ENCODE data around the gene MXI1. TPM values are rescaled to one million over a fixed set of nuclear protein-coding genes. Genes with fewer than 3 reads are reported as not detected.

Gene MXI1
- total RNA-seq, 1 experiment from 2014 or later, result 12.1 TPM

DNA sequence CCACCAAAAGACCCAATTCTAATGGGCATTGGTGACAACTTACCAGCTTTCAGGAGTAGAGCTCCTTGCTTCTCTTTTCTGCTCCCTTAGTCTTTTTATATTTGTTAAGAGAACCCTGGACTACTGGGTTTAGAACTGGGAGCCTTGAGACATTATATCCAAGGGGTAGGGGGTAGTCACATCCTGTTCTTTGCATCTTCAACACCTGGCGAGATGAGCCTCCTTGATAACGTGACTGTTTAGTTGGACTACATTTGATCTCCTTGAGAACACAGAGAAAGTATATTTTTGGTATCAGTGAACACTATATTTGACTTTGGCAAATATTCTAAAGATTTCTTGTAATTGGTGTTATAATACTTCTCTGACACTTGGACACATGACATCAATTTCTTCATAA lies 106.3 kb downstream of the MXI1 start:
- BruUV-seq (replicated peaks), result no TSS peak
- H3K4me3 ChIP-seq (ENCODE audit: low read depth in 2 of 2, low read length in 2 of 2), result no peak overlapping the region
- no peaks in the 10 kb centered on the region for H3K4me1 ChIP-seq (ENCODE audit: control insufficient read depth, insufficient read depth, low read length)
- H3K27me3 ChIP-seq (ENCODE audit: control insufficient read depth, insufficient read depth, low read length), result no peaks in the 10 kb centered on the region
- ATAC-seq (no peak), DNase-seq (ENCODE audit: low read depth, low spot score) (no peak)
- H3K27ac ChIP-seq (ENCODE audit: low read length), result no peak overlapping the region
- POLR2A ChIA-PET, result no interaction called here
- no peaks in the 10 kb centered on the region for H3K9me3 ChIP-seq (ENCODE audit: control insufficient read depth, insufficient read depth, low read depth, low read length)
- intact Hi-C loops (cut with micrococcal nuclease; ENCODE audit: unreplicated experiment), result no loop called here
- in situ Hi-C loops (cut with HindIII; ENCODE audit: low pct_unique_long_range_greater_than_20kb, low sequenced_read_pairs), result no loop called here
- no peak for TF ChIP-seq SIN3A (IDR thresholded peaks at IDR 0.05; ENCODE audit: borderline replicate concordance, insufficient read depth, low read depth, low read length)
- TF ChIP-seq TCF7L2 (IDR thresholded peaks at IDR 0.05; ENCODE audit: low read depth, low read length), result no peak
- TF ChIP-seq POLR2AphosphoS5 (IDR thresholded peaks at IDR 0.05; ENCODE audit: low read depth, low read length), result no peak
- TF ChIP-seq, protein P1, sequence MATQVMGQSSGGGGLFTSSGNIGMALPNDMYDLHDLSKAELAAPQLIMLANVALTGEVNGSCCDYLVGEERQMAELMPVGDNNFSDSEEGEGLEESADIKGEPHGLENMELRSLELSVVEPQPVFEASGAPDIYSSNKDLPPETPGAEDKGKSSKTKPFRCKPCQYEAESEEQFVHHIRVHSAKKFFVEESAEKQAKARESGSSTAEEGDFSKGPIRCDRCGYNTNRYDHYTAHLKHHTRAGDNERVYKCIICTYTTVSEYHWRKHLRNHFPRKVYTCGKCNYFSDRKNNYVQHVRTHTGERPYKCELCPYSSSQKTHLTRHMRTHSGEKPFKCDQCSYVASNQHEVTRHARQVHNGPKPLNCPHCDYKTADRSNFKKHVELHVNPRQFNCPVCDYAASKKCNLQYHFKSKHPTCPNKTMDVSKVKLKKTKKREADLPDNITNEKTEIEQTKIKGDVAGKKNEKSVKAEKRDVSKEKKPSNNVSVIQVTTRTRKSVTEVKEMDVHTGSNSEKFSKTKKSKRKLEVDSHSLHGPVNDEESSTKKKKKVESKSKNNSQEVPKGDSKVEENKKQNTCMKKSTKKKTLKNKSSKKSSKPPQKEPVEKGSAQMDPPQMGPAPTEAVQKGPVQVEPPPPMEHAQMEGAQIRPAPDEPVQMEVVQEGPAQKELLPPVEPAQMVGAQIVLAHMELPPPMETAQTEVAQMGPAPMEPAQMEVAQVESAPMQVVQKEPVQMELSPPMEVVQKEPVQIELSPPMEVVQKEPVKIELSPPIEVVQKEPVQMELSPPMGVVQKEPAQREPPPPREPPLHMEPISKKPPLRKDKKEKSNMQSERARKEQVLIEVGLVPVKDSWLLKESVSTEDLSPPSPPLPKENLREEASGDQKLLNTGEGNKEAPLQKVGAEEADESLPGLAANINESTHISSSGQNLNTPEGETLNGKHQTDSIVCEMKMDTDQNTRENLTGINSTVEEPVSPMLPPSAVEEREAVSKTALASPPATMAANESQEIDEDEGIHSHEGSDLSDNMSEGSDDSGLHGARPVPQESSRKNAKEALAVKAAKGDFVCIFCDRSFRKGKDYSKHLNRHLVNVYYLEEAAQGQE (IDR thresholded peaks at IDR 0.05; ENCODE audit: insufficient read depth in 1 of 2, low read depth in 2 of 2, low read length in 1 of 2), result no peak
- TF ChIP-seq, protein P2, sequence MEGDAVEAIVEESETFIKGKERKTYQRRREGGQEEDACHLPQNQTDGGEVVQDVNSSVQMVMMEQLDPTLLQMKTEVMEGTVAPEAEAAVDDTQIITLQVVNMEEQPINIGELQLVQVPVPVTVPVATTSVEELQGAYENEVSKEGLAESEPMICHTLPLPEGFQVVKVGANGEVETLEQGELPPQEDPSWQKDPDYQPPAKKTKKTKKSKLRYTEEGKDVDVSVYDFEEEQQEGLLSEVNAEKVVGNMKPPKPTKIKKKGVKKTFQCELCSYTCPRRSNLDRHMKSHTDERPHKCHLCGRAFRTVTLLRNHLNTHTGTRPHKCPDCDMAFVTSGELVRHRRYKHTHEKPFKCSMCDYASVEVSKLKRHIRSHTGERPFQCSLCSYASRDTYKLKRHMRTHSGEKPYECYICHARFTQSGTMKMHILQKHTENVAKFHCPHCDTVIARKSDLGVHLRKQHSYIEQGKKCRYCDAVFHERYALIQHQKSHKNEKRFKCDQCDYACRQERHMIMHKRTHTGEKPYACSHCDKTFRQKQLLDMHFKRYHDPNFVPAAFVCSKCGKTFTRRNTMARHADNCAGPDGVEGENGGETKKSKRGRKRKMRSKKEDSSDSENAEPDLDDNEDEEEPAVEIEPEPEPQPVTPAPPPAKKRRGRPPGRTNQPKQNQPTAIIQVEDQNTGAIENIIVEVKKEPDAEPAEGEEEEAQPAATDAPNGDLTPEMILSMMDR (IDR thresholded peaks at IDR 0.05), result no peak
- H3K36me3 ChIP-seq (ENCODE audit: control insufficient read depth, insufficient read depth, low read length), result no peaks in the 10 kb centered on the region
- CTCF ChIA-PET, result interaction anchor here (0.5 kb wide), 1 partner anchor 557 kb away, joined by 9 read pairs; no protein-coding TSS in a partner anchor

DNA sequence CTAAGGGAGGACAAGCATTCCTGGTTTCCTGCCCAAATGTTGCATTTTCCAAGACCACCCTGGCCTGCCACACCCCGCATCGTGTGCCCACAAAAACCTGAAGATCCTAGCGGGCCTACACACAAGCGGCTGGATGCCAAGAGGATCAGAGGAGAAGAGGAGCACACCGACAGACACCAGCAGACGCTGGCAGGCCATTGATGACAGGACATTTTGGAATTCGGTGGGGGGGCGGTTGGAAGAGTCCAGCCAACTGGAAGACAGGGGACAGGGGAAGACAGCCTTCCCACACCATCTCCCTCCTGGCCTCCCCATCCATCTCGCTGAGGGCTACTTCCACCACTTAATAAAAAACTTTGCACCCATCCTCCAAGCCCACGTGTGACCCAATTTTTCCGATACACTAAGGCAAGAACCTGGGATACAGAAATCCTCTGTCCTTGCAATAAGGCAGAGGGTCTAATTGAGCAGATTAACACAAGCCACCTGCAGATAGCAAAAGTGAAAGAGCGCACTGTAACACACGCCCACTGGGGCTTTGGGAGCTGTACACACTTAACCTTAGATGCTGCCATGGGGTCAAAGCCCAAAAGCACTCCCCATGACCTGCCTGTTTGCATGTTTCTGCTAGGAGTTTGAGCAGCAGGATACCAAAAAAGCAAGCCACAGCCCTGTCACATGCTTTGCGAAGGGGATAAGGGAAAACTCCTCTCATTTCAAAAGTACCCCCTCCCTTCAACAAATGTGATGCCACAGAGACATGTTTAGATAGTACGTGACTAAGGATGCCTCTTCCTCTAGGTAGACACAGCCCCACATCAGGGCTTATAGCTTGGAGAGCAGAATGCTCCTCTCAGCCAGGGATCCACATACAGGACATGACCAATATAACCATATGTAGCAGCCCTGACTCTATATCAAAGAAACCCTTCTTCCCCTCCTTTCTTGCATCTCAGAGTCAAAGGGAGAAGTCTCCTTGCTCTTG lies 110.8 kb downstream of the MXI1 start:
- DNase-seq (ENCODE audit: low read depth, low spot score), result no peak
- Histone ChIP-seq H3K9me3 (ENCODE audit: control insufficient read depth, insufficient read depth, low read depth, low read length) (peaks cover 7% of the 10 kb centered on the region; the same call in 1 of the 2 replicates), H3K36me3 (ENCODE audit: control insufficient read depth, insufficient read depth, low read length) (no peaks in the 10 kb centered on the region), H3K27me3 (ENCODE audit: control insufficient read depth, insufficient read depth, low read length) (no peaks in the 10 kb centered on the region), H3K27ac (ENCODE audit: low read length) (no peak overlapping the region), H3K4me3 (ENCODE audit: low read depth in 2 of 2, low read length in 2 of 2) (no peak overlapping the region), H3K4me1 (ENCODE audit: control insufficient read depth, insufficient read depth, low read length) (no peaks in the 10 kb centered on the region)
- POLR2A ChIA-PET, result no interaction called here
- intact Hi-C loops (cut with micrococcal nuclease; ENCODE audit: unreplicated experiment) (no loop called here), in situ Hi-C loops (cut with HindIII; ENCODE audit: low pct_unique_long_range_greater_than_20kb, low sequenced_read_pairs) (no loop called here)
- no TSS peak for BruUV-seq (replicated peaks)
- peak; percentile 30; the same call in 1 of the 2 replicates for ATAC-seq
- TF ChIP-seq TCF7L2 (IDR thresholded peaks at IDR 0.05; ENCODE audit: low read depth, low read length), result no peak
- TF ChIP-seq, protein P2 (IDR thresholded peaks at IDR 0.05), result no peak
- TF ChIP-seq SIN3A (IDR thresholded peaks at IDR 0.05; ENCODE audit: borderline replicate concordance, insufficient read depth, low read depth, low read length), result no peak
- TF ChIP-seq, protein P1 (IDR thresholded peaks at IDR 0.05; ENCODE audit: insufficient read depth in 1 of 2, low read depth in 2 of 2, low read length in 1 of 2), result no peak
- no peak for TF ChIP-seq POLR2AphosphoS5 (IDR thresholded peaks at IDR 0.05; ENCODE audit: low read depth, low read length)
- CTCF ChIA-PET, result no interaction called here
